MM.1S (cell line): Measurements from ENCODE around the gene DNAH8.
A peak's percentile ranks its signal among the peaks of the same experiment; 100 is the strongest.

Experiments used
- DNase-seq: peaks from one replicate; pipeline ENCODE4 v3.0.0-alpha.2; 2015
- H2AFZ ChIP-seq: fragments of 300-600 bp; sonication (generic); 2 replicates; pipeline ENCODE4 v1.6.0; 2016; ENCODE audit warnings: antibody characterized with exemption, low read length
- H3F3A ChIP-seq: fragments of 300-600 bp; sonication (generic); 2 replicates; pipeline ENCODE4 v1.6.1; 2016; ENCODE audit warnings: mild to moderate bottlenecking, antibody characterized with exemption, low read length, moderate library complexity, mixed read lengths; ENCODE audit not compliant: insufficient read depth
- H3K27ac ChIP-seq: fragments of 300-600 bp; sonication (generic); 2 replicates; pipeline ENCODE4 v1.5.1; 2016; ENCODE audit warnings: mild to moderate bottlenecking, low read length
- H3K27me3 ChIP-seq: fragments of 300-600 bp; sonication (generic); replicated peaks from 2 replicates; pipeline ENCODE4 v1.6.0; 2016; ENCODE audit warnings: low read length; ENCODE audit not compliant: insufficient read depth
- H3K36me3 ChIP-seq: fragments of 300-600 bp; sonication (generic); replicated peaks from 2 replicates; pipeline ENCODE4 v1.6.1; 2016; ENCODE audit warnings: mild to moderate bottlenecking, low read length, mixed read lengths; ENCODE audit not compliant: insufficient read depth
- H3K4me1 ChIP-seq: fragments of 300-600 bp; sonication (generic); 2 replicates; pipeline ENCODE4 v1.6.1; 2016; ENCODE audit warnings: low read length, mixed read lengths
- H3K4me2 ChIP-seq: fragments of 300-600 bp; sonication (generic); 2 replicates; pipeline ENCODE4 v1.6.0; 2016; ENCODE audit warnings: low read depth, low read length
- H3K4me3 ChIP-seq: fragments of 300-600 bp; sonication (generic); 2 replicates; pipeline ENCODE4 v1.5.1; 2016; ENCODE audit warnings: low read length, mixed read lengths
- H3K79me2 ChIP-seq: fragments of 300-600 bp; sonication (generic); 2 replicates; pipeline ENCODE4 v1.6.1; 2016; ENCODE audit warnings: mixed run types, low read length, mixed read lengths
- H3K9ac ChIP-seq: fragments of 300-600 bp; sonication (generic); 2 replicates; pipeline ENCODE4 v1.6.1; 2016; ENCODE audit warnings: low read length, mixed read lengths
- H3K9me2 ChIP-seq: fragments of 300-600 bp; sonication (generic); replicated peaks from 2 replicates; pipeline ENCODE4 v1.6.1; 2016; ENCODE audit warnings: mild to moderate bottlenecking, low read length, mixed read lengths; ENCODE audit not compliant: insufficient read depth
- H3K9me3 ChIP-seq: fragments of 300-600 bp; sonication (generic); replicated peaks from 2 replicates; pipeline ENCODE4 v1.6.1; 2016; ENCODE audit warnings: mild to moderate bottlenecking, low read length, mixed read lengths; ENCODE audit not compliant: insufficient read depth
- H4K20me1 ChIP-seq: fragments of 300-600 bp; sonication (generic); 2 replicates; pipeline ENCODE4 v1.6.1; 2016; ENCODE audit warnings: mild to moderate bottlenecking, low read length, moderate library complexity, mixed read lengths; ENCODE audit not compliant: insufficient read depth
- EZH2 ChIP-seq: fragments of 300-600 bp; sonication (generic); optimal IDR thresholded peaks from 2 replicates; pipeline ENCODE3; 2017; ENCODE audit warnings: low read depth, mild to moderate bottlenecking, antibody characterized with exemption, low read length, mixed read lengths
- EZH2phosphoT487 ChIP-seq: fragments of 300-600 bp; sonication (generic); IDR thresholded peaks from 2 replicates; pipeline ENCODE4 v1.6.1; 2018; ENCODE audit warnings: antibody characterized with exemption, low read length
- TF ChIP-seq, protein P1 (sequence below): fragments of 300-600 bp; sonication (generic); IDR thresholded peaks from 2 replicates; pipeline ENCODE4 v1.5.1; 2016; ENCODE audit warnings: antibody characterized with exemption, low read length, mixed read lengths

DNAH8 gene

DNA sequence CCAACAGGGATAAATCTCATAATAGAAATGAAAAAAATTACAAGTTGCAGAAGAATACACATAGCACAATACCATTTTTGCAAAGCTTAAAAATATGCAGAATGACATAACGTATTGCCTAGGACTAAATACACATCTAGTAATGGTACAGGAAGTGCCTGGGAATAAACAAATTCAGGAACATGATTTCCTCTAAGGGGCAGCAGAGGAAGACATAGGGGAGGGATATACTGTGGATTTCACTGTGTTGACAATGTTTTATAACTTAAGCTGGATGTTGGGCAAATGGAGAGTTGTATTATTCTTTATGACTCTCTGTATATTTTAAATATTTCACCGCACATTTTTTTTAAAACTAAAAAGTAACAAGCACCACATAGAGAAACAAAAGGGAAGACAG is 6.6 kb upstream of the DNAH8 start:
- H3K4me1 ChIP-seq: no peaks in the 10 kb centered on the region

DNA sequence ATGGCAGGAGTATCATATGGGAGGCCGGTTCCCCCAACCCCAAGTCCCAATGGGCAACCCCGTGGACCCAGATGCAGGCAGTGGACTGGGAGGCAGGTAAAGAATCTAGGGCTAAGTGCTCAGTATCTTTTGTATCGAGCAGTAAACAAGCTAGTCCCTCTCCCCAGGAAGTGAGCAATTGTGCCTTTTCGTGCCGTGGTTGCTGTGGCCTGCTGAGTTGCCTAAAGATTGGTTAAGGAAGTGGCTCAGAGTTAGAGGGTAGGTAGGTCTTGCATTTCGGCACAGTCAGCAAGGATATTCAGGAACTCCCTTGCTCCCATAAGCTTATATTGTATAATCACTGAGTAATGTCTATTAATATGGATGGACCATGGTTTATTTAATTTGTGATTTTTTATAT is 1.3 kb upstream of the DNAH8 start:
- H3K9me2 ChIP-seq: no peaks in the 10 kb centered on the region
- H2AFZ ChIP-seq: peak overlapping the region; percentile 26; the same call in 1 of the 2 replicates
- H3K27ac ChIP-seq: no peak overlapping the region
- no peak overlapping the region for H3K4me2 ChIP-seq
- H4K20me1 ChIP-seq: no peaks in the 10 kb centered on the region
- H3K9me3 ChIP-seq: no peaks in the 10 kb centered on the region
- TF ChIP-seq, protein P1, sequence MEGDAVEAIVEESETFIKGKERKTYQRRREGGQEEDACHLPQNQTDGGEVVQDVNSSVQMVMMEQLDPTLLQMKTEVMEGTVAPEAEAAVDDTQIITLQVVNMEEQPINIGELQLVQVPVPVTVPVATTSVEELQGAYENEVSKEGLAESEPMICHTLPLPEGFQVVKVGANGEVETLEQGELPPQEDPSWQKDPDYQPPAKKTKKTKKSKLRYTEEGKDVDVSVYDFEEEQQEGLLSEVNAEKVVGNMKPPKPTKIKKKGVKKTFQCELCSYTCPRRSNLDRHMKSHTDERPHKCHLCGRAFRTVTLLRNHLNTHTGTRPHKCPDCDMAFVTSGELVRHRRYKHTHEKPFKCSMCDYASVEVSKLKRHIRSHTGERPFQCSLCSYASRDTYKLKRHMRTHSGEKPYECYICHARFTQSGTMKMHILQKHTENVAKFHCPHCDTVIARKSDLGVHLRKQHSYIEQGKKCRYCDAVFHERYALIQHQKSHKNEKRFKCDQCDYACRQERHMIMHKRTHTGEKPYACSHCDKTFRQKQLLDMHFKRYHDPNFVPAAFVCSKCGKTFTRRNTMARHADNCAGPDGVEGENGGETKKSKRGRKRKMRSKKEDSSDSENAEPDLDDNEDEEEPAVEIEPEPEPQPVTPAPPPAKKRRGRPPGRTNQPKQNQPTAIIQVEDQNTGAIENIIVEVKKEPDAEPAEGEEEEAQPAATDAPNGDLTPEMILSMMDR: no peak
- no peak for TF ChIP-seq EZH2phosphoT487
- no peak for TF ChIP-seq EZH2
- peaks cover 9% of the 10 kb centered on the region; the same call in 1 of the 2 replicates for H3K4me1 ChIP-seq
- no peaks in the 10 kb centered on the region for H3K27me3 ChIP-seq
- H3K4me3 ChIP-seq: no peak overlapping the region
- peak; percentile 48 for DNase-seq
- no peaks in the 10 kb centered on the region for H3K79me2 ChIP-seq
- no peak overlapping the region for H3K9ac ChIP-seq
- H3F3A ChIP-seq: no peaks in the 10 kb centered on the region
- H3K36me3 ChIP-seq: no peaks in the 10 kb centered on the region

More for the DNA sequence above, 6.6 kb upstream of the DNAH8 start:
- Histone ChIP-seq H3F3A (no peaks in the 10 kb centered on the region), H3K9me3 (no peaks in the 10 kb centered on the region), H3K27me3 (no peaks in the 10 kb centered on the region), H2AFZ (no peak overlapping the region), H3K4me3 (no peak overlapping the region), H3K27ac (no peak overlapping the region), H3K79me2 (no peaks in the 10 kb centered on the region), H3K4me2 (no peak overlapping the region), H3K9me2 (no peaks in the 10 kb centered on the region), H4K20me1 (no peaks in the 10 kb centered on the region), H3K36me3 (no peaks in the 10 kb centered on the region), H3K9ac (no peak overlapping the region)
- TF ChIP-seq EZH2phosphoT487 (no peak), EZH2 (no peak)
- TF ChIP-seq, protein P1: no peak
- DNase-seq: no peak

DNA sequence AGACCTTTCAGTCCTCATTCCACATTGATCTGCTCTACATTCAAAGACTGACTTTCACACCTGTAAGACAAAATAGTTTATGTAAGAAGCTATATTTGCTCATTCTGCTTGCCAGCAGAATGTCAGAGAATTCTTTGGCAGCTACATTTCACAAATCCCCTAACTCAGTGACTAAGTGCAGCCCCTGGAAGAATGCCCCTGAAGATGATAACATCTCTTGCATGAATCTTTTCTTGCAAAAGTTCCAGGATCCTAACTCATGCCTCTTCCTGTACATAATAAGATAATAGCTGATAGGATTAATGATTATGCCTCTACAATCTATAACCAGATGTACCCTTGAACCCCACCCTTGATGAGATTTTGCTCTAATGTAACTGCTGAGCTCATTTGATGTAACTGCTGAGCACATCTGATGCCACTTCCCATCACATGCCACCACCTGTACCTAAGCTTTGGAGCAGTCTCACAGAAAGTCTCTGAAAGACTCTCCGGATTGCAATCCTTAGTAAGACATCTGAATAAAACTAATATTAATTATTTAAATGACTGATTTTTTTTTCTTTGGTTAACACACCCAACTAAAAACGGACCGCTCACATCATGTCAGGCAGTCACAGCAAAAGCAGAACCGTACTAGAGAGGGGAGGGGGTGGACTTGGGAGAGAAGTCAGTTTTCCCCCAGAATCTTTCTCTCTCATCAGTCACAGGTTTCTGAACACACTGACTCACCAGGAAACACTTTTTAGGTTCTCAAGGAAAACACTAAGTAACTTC is 684 bp upstream of the DNAH8 start:
- H3K4me3 ChIP-seq: no peak overlapping the region
- H3K27ac ChIP-seq: no peak overlapping the region
- no peak overlapping the region for H2AFZ ChIP-seq
- H3K4me2 ChIP-seq: no peak overlapping the region
- H3K27me3 ChIP-seq: no peaks in the 10 kb centered on the region
- no peaks in the 10 kb centered on the region for H4K20me1 ChIP-seq
- TF ChIP-seq EZH2: no peak
- no peaks in the 10 kb centered on the region for H3K9me3 ChIP-seq
- H3F3A ChIP-seq: no peaks in the 10 kb centered on the region
- no peaks in the 10 kb centered on the region for H3K9me2 ChIP-seq
- DNase-seq: no peak
- no peaks in the 10 kb centered on the region for H3K36me3 ChIP-seq
- H3K9ac ChIP-seq: no peak overlapping the region
- no peaks in the 10 kb centered on the region for H3K79me2 ChIP-seq
- peaks cover 9% of the 10 kb centered on the region; the same call in 1 of the 2 replicates for H3K4me1 ChIP-seq

DNA sequence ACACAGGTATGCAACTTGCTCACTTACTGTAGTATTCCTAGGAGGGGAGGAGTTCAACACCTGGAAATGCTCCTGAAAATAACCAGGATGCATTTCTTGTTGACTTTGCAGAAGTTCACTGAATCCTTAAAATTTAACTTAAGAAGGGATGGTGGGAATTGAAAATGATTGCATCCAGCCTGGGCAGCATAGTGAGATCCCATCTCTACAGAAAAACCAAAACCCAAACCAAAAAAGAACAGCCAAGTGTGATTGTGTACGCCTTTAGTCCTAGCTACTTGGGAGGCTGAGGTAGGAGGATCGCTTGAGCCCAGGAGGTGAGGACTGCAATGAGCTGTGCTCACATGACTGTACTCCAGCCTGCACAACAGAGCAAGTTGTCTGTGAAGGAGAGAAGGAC is 1.7 kb downstream of the DNAH8 start:
- H3K36me3 ChIP-seq: no peaks in the 10 kb centered on the region
- no peaks in the 10 kb centered on the region for H3K9me2 ChIP-seq
- H3K4me3 ChIP-seq: no peak overlapping the region
- H3K27me3 ChIP-seq: no peaks in the 10 kb centered on the region
- no peak overlapping the region for H3K27ac ChIP-seq
- no peaks in the 10 kb centered on the region for H3K9me3 ChIP-seq
- H3K4me1 ChIP-seq: peaks cover 9% of the 10 kb centered on the region; the same call in 1 of the 2 replicates
- no peak overlapping the region for H3K9ac ChIP-seq
- no peak overlapping the region for H3K4me2 ChIP-seq
- TF ChIP-seq EZH2phosphoT487: no peak
- TF ChIP-seq EZH2: no peak
- TF ChIP-seq, protein P1: no peak
- H4K20me1 ChIP-seq: no peaks in the 10 kb centered on the region
- H3K79me2 ChIP-seq: no peaks in the 10 kb centered on the region
- DNase-seq: no peak
- no peaks in the 10 kb centered on the region for H3F3A ChIP-seq
- H2AFZ ChIP-seq: no peak overlapping the region
